OCI-LY7 (cell line): ENCODE measurements around the gene COL4A2.

Experiments
- EZH2phosphoT487 ChIP-seq: fragments of 200-600 bp; sonication (generic); IDR thresholded peaks from 2 replicates; pipeline ENCODE4 v1.6.1; 2018; ENCODE audit warnings: low read depth, borderline replicate concordance, mild to moderate bottlenecking, mixed run types, antibody characterized with exemption, low read length, moderate library complexity, mixed read lengths
- TF ChIP-seq, protein P1 (sequence below): fragments of 200-600 bp; sonication (generic); conservative IDR thresholded peaks from 2 replicates; pipeline ENCODE4 v1.5.1; 2014; ENCODE audit warnings: mild to moderate bottlenecking, antibody characterized with exemption, low read length, moderate library complexity, mixed read lengths

- TF ChIP-seq, protein P1, sequence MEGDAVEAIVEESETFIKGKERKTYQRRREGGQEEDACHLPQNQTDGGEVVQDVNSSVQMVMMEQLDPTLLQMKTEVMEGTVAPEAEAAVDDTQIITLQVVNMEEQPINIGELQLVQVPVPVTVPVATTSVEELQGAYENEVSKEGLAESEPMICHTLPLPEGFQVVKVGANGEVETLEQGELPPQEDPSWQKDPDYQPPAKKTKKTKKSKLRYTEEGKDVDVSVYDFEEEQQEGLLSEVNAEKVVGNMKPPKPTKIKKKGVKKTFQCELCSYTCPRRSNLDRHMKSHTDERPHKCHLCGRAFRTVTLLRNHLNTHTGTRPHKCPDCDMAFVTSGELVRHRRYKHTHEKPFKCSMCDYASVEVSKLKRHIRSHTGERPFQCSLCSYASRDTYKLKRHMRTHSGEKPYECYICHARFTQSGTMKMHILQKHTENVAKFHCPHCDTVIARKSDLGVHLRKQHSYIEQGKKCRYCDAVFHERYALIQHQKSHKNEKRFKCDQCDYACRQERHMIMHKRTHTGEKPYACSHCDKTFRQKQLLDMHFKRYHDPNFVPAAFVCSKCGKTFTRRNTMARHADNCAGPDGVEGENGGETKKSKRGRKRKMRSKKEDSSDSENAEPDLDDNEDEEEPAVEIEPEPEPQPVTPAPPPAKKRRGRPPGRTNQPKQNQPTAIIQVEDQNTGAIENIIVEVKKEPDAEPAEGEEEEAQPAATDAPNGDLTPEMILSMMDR = no peak
- TF ChIP-seq EZH2phosphoT487 = no peak
Measured at GRCh38 chr13:110297011-110297410, 10.1 kb upstream of the COL4A2 start.
